Testis (tissue), 2 donors: ENCODE results near the gene ALDOA.

Experiments used
- POLR2A ChIP-seq: fragments of 450-650 bp; IDR thresholded peaks from one replicate; pipeline ENCODE4 v1.6.1; 2017; ENCODE audit warnings: antibody characterized with exemption, mild to moderate bottlenecking, moderate library complexity
- TF ChIP-seq, protein P1 (sequence below), 3 experiments: fragments of 450-650 bp in 2 of 3; fragments of 200-600 bp in 1 of 3; sonication (generic) in 1 of 3; IDR thresholded peaks; one replicate each; pipeline ENCODE4 v1.5.1; 2016 to 2019; ENCODE audit warnings: antibody characterized with exemption in 3 of 3, mild to moderate bottlenecking in 2 of 3, moderate library complexity in 1 of 3

DNA sequence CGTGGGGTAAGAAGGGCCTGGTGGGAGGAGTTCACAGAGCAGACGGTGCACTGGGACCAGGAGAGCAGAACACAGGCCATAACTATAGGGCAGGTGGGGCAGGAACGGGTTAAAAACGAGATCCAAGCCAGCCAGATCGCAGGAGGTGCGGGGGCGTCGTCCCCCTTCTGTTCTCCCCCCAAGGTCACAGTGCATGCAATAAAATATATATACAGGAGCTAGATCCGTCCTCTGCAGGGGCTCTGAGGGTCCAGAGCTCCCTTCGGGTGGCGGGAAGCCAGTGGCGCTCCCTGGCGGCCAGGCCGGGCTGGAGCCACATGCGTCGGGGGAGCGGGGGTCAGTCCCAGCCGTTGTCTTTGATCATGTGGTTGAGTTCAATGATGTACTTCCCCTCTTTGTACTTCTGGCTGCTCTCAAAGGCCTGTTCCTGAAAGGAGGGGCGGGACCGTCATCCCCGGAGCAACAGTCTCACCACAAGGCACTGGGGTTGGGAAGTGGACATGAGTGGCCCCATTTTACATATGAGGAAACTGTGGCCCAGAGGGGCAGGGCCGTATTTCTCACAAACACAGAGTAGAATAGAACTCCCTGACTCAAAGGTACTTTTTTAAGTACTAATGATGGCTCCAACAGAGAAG is 26.9 kb downstream of the ALDOA start:
- TF ChIP-seq, protein P1, sequence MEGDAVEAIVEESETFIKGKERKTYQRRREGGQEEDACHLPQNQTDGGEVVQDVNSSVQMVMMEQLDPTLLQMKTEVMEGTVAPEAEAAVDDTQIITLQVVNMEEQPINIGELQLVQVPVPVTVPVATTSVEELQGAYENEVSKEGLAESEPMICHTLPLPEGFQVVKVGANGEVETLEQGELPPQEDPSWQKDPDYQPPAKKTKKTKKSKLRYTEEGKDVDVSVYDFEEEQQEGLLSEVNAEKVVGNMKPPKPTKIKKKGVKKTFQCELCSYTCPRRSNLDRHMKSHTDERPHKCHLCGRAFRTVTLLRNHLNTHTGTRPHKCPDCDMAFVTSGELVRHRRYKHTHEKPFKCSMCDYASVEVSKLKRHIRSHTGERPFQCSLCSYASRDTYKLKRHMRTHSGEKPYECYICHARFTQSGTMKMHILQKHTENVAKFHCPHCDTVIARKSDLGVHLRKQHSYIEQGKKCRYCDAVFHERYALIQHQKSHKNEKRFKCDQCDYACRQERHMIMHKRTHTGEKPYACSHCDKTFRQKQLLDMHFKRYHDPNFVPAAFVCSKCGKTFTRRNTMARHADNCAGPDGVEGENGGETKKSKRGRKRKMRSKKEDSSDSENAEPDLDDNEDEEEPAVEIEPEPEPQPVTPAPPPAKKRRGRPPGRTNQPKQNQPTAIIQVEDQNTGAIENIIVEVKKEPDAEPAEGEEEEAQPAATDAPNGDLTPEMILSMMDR (IDR thresholded peaks at IDR 0.05): peak in 2 of 3 experiments; percentile 40 to 44
- TF ChIP-seq POLR2A: no peak
